H1 (cell line): Measurements from ENCODE around the gene ANGPTL4. TPM values are rescaled to one million over a fixed set of nuclear protein-coding genes. Genes with fewer than 3 reads are reported as not detected.

Experiments used
- BACH1 ChIP-seq: IDR thresholded peaks from 2 replicates; pipeline ENCODE4 v1.6.1; 2012; ENCODE audit warnings: low read length, improper control_type of control experiment
- CHD1 ChIP-seq: IDR thresholded peaks from 2 replicates; pipeline ENCODE4 v1.6.1; 2012; ENCODE audit warnings: low read depth, low read length, improper control_type of control experiment
- CTBP2 ChIP-seq: IDR thresholded peaks from 2 replicates; pipeline ENCODE4 v1.7.0; 2011; ENCODE audit warnings: borderline replicate concordance, mild to moderate bottlenecking, moderate library complexity, mixed read lengths, low read length; ENCODE audit not compliant: insufficient read depth, insufficient read length
- CTCF ChIP-seq, 3 experiments: IDR thresholded peaks; 1 replicate in 2 of 3; 2 replicates in 1 of 3; pipeline versions ENCODE4 v1.5.1 to v1.6.1; 2011; ENCODE audit warnings: low read length in 3 of 3, mild to moderate bottlenecking in 3 of 3, inconsistent platforms in 2 of 3, low read depth in 1 of 3, moderate library complexity in 1 of 3; ENCODE audit not compliant: insufficient read depth in 1 of 3; ENCODE audit errors: control extremely low read depth in 1 of 3
- GTF2F1 ChIP-seq: IDR thresholded peaks from 2 replicates; pipeline ENCODE4 v1.6.1; 2012; ENCODE audit warnings: low read depth, low read length, improper control_type of control experiment, borderline replicate concordance
- HDAC6 ChIP-seq: IDR thresholded peaks from one replicate; pipeline ENCODE4 v1.7.1; 2012; ENCODE audit warnings: low read depth, mild to moderate bottlenecking, inconsistent platforms, low read length, moderate library complexity
- NANOG ChIP-seq: IDR thresholded peaks from 2 replicates; pipeline ENCODE4 v1.6.1; 2011; ENCODE audit warnings: low read length, low read depth, mild to moderate bottlenecking, inconsistent platforms; ENCODE audit not compliant: insufficient read depth, poor library complexity, severe bottlenecking
- SAP30 ChIP-seq: fragments of 300-600 bp; sonication (generic); IDR thresholded peaks from 2 replicates; pipeline ENCODE4 v1.7.1; 2012; ENCODE audit warnings: low read length, moderate library complexity, mild to moderate bottlenecking, inconsistent platforms; ENCODE audit not compliant: insufficient read depth, insufficient replicate concordance
- polyA plus RNA-seq, 7 experiments: library from polyadenylated mRNA; depleted of rRNA in 3 of 7; stranded (reverse) in 5 of 7; unstranded in 2 of 7; fragments of >200 nt in 5 of 7; fragments of 200-250 nt in 2 of 7; gene quantifications; 1 replicate in 5 of 7; 2 replicates in 1 of 7; 4 replicates in 1 of 7; pipeline versions ENCODE4 v1.2.1 to v1.2.3, GENCODE V29; 2011 to 2013; ENCODE audit warnings: missing spikeins in 2 of 7, mixed read lengths in 2 of 7
- total RNA-seq: library from RNA; stranded (reverse); fragmentation: NEBNext Ultra II Directional; extraction: Animal tissue kit (Norgen Biotek cat#: 25700); gene quantifications from 2 replicates; pipeline ENCODE4 v1.2.1, GENCODE V29; 2021

Gene ANGPTL4
- total and polyA plus RNA-seq, 2 of the 8 experiments (the other 6 are each of a cell fraction or from before 2014, with no cell fraction given), result 2.3 to 6.5 TPM

GRCh38 chr19:8421484-8422461 is 57.8 kb downstream of the ANGPTL4 start (continued):
- TF ChIP-seq SAP30 (no peak), CTBP2 (no peak), GTF2F1 (no peak), CHD1 (no peak), HDAC6 (no peak), NANOG (no peak), BACH1 (no peak), CTCF (IDR thresholded peaks at IDR 0.05; ENCODE audit: control extremely low read depth in 1 of 3, insufficient read depth in 1 of 3, low read depth in 1 of 3, low read length in 3 of 3) (no peak)
